HUES64 (cell line): ENCODE measurements around the gene TSSK2.
"Not testable (repeated sequence)": the region's sequence is repeated elsewhere in the genome, so short reads cannot be mapped to it uniquely, and the experiment has no call there.

Experiments
- H3K27ac ChIP-seq: 2 replicates; pipeline ENCODE4 v1.7.0; 2013; ENCODE audit warnings: low read depth, low read length, inconsistent platforms
- H3K27me3 ChIP-seq: 2 replicates; pipeline ENCODE4 v1.6.1; 2013; ENCODE audit warnings: mild to moderate bottlenecking, low read length; ENCODE audit not compliant: insufficient read depth
- H3K36me3 ChIP-seq: 2 replicates; pipeline ENCODE4 v1.6.1; 2013; ENCODE audit warnings: mild to moderate bottlenecking, low read length; ENCODE audit not compliant: insufficient read depth
- H3K4me1 ChIP-seq: 2 replicates; pipeline ENCODE4 v1.6.1; 2013; ENCODE audit warnings: mild to moderate bottlenecking, low read length, moderate library complexity; ENCODE audit not compliant: insufficient read depth
- H3K4me3 ChIP-seq: 2 replicates; pipeline ENCODE4 v1.5.1; 2013; ENCODE audit warnings: mild to moderate bottlenecking, low read length, moderate library complexity
- H3K9ac ChIP-seq: 2 replicates; pipeline ENCODE4 v1.6.1; 2013; ENCODE audit warnings: mild to moderate bottlenecking, low read depth, low read length
- H3K9me3 ChIP-seq: 2 replicates; pipeline ENCODE4 v1.6.1; 2013; ENCODE audit warnings: low read depth, low read length; ENCODE audit not compliant: insufficient read depth
- WGBS: fragments of 150-250, 120-280 bp; methylation state at CpG from one replicate; pipeline ENCODE4 v1.1.7; 2013; ENCODE audit warnings: missing lambda C conversion rate; 5-methylcytosine and 5-hydroxymethylcytosine counted together

Gene TSSK2

DNA sequence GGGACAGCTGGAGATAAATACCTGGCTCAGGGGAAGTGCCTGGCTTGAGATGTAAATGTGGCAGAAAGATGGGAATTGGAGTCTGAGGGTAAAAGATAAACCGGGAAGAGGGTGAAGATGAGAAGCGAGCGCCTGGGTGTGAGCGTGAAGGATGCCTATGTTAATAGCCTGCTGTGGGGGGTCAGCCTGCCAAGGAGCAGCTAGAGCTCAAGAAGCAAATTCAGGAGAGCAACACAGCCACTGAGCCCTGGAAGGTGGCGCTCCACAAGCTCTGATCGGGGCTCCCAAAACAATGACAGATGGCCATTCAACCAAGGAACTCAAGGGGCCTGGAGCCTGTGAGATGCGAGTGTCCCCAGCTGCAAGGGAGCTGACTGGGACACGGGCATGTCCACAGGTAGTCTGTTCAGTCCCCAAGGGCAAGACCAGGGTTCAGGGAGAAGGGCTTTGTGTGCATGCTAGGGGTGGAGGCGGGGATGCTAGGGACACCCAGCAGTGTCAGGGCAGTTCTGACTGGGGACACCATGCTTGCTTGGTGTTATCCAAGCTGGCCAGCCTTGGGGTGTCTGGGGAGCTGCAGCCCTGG is 16.2 kb downstream of the TSSK2 start:
- Histone ChIP-seq H3K9ac (no peak overlapping the region), H3K36me3 (peaks cover 5% of the 10 kb centered on the region), H3K27ac (no peak overlapping the region), H3K27me3 (peaks cover 61% of the 10 kb centered on the region), H3K4me3 (no peak overlapping the region), H3K4me1 (peaks cover 5% of the 10 kb centered on the region; the same call in 1 of the 2 replicates), H3K9me3 (peaks cover 4% of the 10 kb centered on the region; the same call in 1 of the 2 replicates)
- WGBS = 29% methylated on average over 9 of the region's 9 CpGs

DNA sequence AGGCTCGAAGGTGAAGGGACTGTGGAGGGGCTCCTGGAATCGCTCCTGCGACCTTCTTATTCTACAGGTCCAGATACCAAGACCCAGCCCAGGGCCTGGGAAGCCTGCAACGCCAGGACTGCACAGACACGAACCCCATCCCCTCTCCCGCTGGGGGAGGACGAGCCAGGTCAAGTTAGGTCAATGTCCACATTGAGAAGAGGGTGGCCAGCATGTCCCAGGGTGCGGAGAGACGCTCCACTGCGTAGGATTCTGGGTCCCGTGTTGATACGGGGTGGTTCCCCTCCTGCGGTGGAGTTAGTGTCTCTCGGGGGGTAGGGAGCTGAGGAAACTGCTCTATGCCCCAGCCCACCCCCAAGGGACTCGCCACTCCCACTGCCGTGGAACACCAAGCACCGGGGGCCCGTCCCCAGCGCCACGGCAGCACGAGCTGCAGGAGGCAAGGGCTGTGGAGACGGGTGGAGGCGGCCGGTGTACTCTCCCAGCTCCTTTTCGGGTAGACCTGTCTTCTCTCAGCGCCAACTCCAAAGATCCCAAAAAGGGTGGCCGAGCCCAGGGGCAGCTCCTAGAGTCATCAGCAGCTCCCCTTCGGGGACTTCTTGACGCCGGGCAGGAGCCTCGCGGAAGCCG is 17.4 kb downstream of the TSSK2 start:
- peak overlapping the region; percentile 45; the same call in 1 of the 2 replicates for H3K4me3 ChIP-seq
- peaks cover 5% of the 10 kb centered on the region; the same call in 1 of the 2 replicates for H3K4me1 ChIP-seq
- 76% methylated on average over 33 of the region's 33 CpGs for WGBS
- peaks cover 73% of the 10 kb centered on the region for H3K27me3 ChIP-seq
- H3K36me3 ChIP-seq = no peaks in the 10 kb centered on the region
- H3K9me3 ChIP-seq = peaks cover 4% of the 10 kb centered on the region; the same call in 1 of the 2 replicates
- H3K27ac ChIP-seq = no peak overlapping the region
- H3K9ac ChIP-seq = no peak overlapping the region

DNA sequence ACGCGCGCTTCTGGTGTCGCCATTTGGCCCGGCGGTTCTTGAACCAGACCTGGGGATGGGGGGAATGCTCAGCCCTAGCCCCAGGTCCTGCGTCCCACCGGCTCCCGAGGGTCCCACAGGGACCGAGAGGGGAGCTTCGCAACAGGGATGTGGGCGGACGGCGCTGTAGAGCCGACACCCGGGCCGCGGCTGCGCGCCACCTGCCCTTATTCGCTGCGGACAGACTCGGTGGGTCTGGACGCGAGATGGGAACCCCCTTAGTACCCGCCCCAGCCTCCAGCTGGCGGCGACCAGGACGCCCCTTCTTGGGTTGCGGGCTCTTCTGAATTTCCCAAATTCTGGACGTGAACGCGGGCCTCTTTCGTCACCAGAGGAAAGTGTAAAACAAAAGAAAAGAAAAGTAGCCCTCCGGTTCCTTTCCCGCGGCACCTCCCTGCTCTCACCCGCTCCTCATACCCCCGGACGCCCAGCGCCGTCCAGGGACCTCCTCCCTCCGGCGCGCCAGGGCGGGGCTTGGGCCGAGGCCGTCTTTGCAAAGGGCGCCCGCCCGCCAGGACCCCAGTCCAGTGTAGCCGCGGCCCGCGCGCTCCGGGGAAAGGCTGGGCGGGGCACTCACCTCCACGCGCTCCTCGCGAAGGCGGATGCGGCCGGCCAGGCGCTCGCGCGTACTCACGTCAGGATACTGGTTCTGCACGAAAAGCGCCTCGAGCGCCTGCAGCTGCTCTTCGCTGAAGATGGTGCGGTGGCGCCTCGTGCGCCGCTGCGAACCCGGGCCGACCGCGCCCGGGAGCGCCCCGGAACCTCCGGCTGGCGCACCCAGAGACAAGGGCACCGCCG is 18.2 kb downstream of the TSSK2 start:
- peak overlapping the region; percentile 0; the same call in 1 of the 2 replicates for H3K9ac ChIP-seq
- H3K36me3 ChIP-seq = no peaks in the 10 kb centered on the region
- WGBS = 12% methylated on average over 92 of the region's 92 CpGs
- H3K27ac ChIP-seq = no peak overlapping the region
- H3K4me3 ChIP-seq = peak overlapping the region; percentile 45
- peaks cover 77% of the 10 kb centered on the region for H3K27me3 ChIP-seq
- H3K4me1 ChIP-seq = peaks cover 5% of the 10 kb centered on the region; the same call in 1 of the 2 replicates
- peaks cover 4% of the 10 kb centered on the region; the same call in 1 of the 2 replicates for H3K9me3 ChIP-seq

DNA sequence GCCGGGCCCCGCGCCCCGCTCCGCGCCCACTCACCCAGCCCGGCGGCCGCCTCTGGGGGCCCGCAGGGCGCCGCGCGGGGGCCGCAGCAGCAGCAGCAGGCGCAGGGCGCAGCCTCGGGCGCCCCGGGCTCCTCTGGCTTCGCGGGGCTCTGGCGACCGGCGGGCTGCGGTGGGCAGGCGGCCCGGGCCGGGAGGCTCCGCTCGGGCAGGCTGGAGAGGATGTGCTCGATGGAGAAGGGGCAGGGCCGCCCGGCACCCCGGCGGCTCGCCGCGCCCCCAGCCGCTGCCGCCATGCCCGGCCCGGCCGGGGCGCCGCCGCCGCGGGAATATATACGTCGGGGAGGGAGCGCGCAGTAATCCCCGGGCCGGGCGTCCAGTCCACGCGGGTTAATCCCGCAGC is 18.9 kb downstream of the TSSK2 start, which contains the start of gene GSC2:
Gene GSC2 (minus strand): TSS at position 302 of the 400 bp plus-strand sequence. CDS start 9 bp downstream, at position 293.
- 3% methylated on average over 59 of the region's 59 CpGs for WGBS
- no peak within 1 kb of the TSS for H3K27ac ChIP-seq
- no peaks in the 10 kb centered on the region for H3K36me3 ChIP-seq
- peaks cover 4% of the 10 kb centered on the region; the same call in 1 of the 2 replicates for H3K9me3 ChIP-seq
- peaks cover 5% of the 10 kb centered on the region; the same call in 1 of the 2 replicates for H3K4me1 ChIP-seq
- H3K27me3 ChIP-seq = peaks cover 80% of the 10 kb centered on the region
- H3K4me3 ChIP-seq = peak within 1 kb of the TSS; percentile 45
- H3K9ac ChIP-seq = peak within 1 kb of the TSS; percentile 0; the same call in 1 of the 2 replicates

DNA sequence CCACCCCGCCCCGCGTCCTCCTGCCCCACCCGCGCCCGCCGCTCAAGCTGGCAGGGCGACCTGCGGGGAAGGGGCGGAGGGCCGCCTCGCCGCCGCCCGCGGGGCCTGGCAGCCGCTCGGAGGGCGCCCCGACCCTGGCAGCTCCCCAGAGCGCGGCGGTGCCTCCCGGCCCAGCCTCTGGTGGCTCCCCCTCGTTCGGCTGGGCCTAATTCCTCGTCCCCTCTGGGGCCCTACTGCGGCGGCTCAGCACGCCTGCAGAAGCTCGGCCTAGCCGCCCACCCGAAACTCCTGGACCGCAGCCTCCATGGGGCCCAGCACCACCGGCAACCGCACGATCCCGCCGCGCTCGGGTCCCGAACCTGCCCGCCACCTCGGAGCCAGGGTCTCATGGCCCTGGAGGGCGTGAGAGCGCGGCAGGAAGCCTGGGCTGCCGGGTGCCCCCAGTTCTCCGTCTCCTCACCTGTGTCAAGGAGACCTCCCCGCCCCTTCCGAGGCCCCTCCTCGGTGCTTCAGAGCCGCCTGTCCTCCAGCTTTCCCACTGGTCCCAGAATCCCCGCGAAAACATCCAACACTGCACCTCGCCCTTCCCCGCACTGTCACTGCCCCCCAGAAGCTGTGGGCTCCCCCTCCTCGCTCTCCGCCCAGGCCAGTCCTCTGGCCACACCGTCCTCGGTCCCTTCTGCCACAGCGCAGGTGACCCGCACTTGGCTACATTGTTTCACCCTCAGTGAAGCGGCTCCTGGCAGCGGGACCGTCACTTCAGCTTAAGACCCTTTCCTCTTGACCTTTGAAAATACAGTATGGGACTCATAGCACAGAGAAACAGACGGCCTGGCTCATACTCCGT is 19.6 kb downstream of the TSSK2 start:
- H3K9ac ChIP-seq = no peak overlapping the region
- WGBS = 18% methylated on average over 67 of the region's 68 CpGs
- H3K27ac ChIP-seq = no peak overlapping the region
- H3K4me1 ChIP-seq = peaks cover 5% of the 10 kb centered on the region; the same call in 1 of the 2 replicates
- H3K4me3 ChIP-seq = peak overlapping the region; percentile 27; the same call in 1 of the 2 replicates
- peaks cover 4% of the 10 kb centered on the region; the same call in 1 of the 2 replicates for H3K9me3 ChIP-seq
- H3K27me3 ChIP-seq = peaks cover 84% of the 10 kb centered on the region
- H3K36me3 ChIP-seq = no peaks in the 10 kb centered on the region

DNA sequence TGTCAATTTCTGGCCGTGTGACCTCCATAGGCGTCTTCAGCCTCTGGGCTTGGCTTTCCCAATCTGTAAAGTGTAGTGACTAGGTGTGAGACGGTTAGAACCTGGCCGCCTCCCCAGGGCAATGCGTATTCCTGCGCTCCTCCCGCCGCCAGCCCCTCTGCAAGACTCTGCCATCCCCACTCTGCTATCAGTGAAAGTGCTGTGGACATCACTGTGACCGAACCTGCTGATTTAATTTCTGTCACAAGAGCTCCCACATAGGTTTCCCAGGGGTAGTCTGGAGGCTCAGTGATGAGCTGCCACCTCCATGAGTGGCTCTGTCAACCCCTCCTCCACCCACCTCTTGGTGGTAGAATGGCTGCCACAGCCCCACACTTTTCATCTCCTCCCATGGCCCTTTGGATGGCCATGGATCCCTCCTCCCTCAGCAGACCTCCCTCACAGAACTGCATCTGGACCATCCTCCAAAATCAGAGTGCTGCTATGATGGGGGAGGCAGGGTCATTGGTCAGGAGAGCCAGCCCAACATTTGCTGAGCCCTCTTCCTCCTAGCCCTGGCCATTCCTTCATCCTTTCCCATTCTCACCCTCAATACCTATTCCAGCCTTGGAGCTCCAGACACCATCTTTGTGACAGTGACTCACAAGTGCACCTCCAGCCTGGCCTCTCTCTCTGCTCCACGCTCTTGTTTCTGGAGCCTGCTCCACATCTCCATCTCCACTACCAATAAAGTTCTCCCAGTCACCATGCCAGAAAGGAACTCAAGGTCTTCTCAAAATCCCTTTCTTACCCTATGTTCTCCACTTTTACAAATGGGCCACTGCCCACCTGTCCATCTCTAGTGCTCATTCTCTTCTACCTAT is 20.5 kb downstream of the TSSK2 start:
- H3K27ac ChIP-seq = no peak overlapping the region
- 57% methylated on average over 10 of the region's 10 CpGs for WGBS
- H3K27me3 ChIP-seq = peaks cover 87% of the 10 kb centered on the region
- no peaks in the 10 kb centered on the region for H3K36me3 ChIP-seq
- H3K9ac ChIP-seq = no peak overlapping the region
- H3K9me3 ChIP-seq = peaks cover 4% of the 10 kb centered on the region; the same call in 1 of the 2 replicates
- H3K4me3 ChIP-seq = peak overlapping the region; percentile 27; the same call in 1 of the 2 replicates
- H3K4me1 ChIP-seq = peaks cover 5% of the 10 kb centered on the region; the same call in 1 of the 2 replicates

DNA sequence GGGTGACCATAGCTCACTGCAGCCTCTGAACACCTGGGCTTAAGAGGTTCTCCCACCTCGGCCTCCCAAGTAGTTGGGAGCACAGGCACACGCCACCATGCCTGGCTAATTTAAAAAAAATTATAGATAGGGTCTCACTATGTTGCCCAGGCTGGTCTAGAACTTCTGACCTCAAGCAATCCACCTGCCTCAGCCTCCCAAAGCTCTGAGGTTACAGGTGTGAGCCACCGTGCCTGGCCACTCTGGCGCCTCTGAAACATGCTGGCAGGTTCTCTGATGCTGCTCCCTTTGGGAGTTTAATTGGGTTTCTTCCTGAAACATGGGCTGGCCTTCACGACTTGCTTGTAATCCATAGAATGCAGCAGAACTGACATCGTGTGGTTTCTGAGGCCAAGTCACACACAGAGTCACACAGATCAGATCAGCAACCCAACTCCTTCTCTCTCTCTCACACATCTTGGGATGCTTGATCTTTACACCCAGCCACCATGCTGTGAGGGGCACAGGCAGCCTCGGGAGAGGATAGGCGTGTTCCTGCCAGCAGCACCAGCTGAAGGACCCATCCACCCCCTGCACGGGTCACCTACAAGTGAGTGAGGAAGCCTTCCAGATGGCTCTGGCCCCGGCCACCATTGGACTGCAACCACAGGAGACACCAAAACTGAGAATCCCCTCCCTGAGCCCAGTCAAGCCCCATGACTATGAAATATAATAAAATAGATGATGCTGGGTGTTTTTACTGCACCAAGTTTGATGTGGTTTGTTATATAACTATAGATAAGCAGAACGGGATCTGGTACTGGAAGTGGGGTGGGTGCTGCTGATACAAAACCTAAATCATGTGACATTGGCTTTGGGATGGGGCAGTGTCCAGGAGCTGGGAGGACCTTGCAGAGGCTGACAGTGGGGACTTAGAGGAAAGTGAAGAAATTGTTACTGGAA is 22.1 kb downstream of the TSSK2 start:
- H3K27me3 ChIP-seq = peaks cover 71% of the 10 kb centered on the region
- no peaks in the 10 kb centered on the region for H3K4me1 ChIP-seq
- H3K9ac ChIP-seq = no peak overlapping the region
- no peak overlapping the region for H3K4me3 ChIP-seq
- H3K27ac ChIP-seq = no peak overlapping the region
- H3K36me3 ChIP-seq = no peaks in the 10 kb centered on the region
- WGBS = 69% methylated on average over 11 of the region's 11 CpGs
- H3K9me3 ChIP-seq = peaks cover 4% of the 10 kb centered on the region; the same call in 1 of the 2 replicates

DNA sequence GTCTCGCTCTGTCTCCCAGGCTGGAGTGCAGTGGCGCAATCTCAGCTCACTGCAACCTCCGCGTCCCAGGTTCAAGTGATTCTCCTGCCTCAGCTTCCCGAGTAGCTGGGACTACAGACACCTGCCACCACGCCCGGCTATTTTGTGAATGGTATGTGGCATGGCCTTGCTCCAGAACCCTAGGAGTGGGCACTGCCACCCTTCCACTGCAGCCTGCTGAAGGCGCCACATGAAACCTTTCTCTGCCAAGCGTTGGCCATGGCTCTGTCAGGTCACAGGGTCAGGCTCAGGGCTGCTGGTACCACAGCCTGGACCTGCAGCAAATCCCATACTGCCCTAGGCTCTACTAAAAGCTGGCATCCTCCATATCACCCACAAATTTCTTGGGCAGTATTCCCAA is 25.0 kb downstream of the TSSK2 start:
- not testable (repeated sequence) for H3K9me3 ChIP-seq, H3K36me3 ChIP-seq, H3K27ac ChIP-seq, H3K9ac ChIP-seq, H3K4me3 ChIP-seq, H3K4me1 ChIP-seq
- WGBS = 92% methylated on average over 9 of the region's 9 CpGs
- H3K27me3 ChIP-seq = peaks cover 49% of the 10 kb centered on the region

DNA sequence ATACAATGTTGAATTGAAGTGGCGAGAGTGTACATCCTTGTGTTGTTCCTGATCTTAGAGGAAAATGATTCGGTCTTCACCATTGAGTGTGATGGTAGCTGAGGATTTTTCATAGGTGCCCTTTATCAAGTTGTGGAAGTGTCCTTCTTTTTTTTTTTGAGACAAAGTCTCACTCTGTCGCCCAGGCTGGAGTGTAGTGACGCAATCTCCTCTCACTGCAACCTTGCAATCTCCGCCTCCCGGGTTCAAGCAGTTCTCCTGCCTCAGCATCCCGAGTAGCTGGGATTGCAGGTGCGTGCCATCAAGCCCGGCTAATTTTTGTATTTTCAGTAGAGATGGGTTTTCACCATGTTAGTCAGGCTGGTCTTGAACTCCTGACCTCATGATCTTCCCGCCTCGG is 27.5 kb downstream of the TSSK2 start:
- H3K9ac ChIP-seq, H3K4me1 ChIP-seq, H3K36me3 ChIP-seq, H3K27ac ChIP-seq, H3K9me3 ChIP-seq, H3K4me3 ChIP-seq: not testable (repeated sequence)
- peaks cover 35% of the 10 kb centered on the region for H3K27me3 ChIP-seq
- WGBS = 93% methylated on average over 11 of the region's 11 CpGs
